K562 (cell line): ENCODE results near the gene ABCC11. TPM values are rescaled to one million over a fixed set of nuclear protein-coding genes. Genes with fewer than 3 reads are reported as not detected.

Experiments used
- ATAC-seq: fragments of 200-7000 bp; cut with Tn5 transposase; 3 replicates; pipeline ENCODE4 v1.9.1; 2020; ENCODE audit warnings: moderate library complexity
- BruUV-seq: library from RNA; stranded (reverse); fragments of 400-500 nt; replicated peaks from 2 replicates; lab custom pipeline; 2021; lab: Mats Ljungman, UMichigan
- CTCF ChIA-PET: fragments of 300-600 bp; formaldehyde crosslinking; extraction: SDS; loops from one replicate; lab custom pipeline; 2021; ENCODE audit warnings: low intra/inter-chr PET ratio; lab: Yijun Ruan, JAX
- POLR2A ChIA-PET: fragments of 300-600, 350-650 bp; sonication (Branson Sonifier 250); formaldehyde crosslinking; extraction: SDS; loops from one replicate; lab custom pipeline; 2021; ENCODE audit warnings: antibody characterized with exemption, inconsistent platforms; lab: Yijun Ruan, JAX
- DNase-seq, 4 experiments: peaks; one replicate each; pipeline versions ENCODE4 v3.0.0 to v3.0.0-alpha.2; 2011 to 2018; ENCODE audit warnings: low spot score in 3 of 4, mixed read lengths in 3 of 4; ENCODE audit errors: extremely low read depth in 1 of 4
- FAIRE-seq: peaks from 2 replicates; lab custom pipeline; 2011; peaks lifted over from hg19 to GRCh38; lab: Jason Lieb, UNC
- H2AFZ ChIP-seq: 2 replicates; pipeline ENCODE4 v1.6.0; 2011; ENCODE audit warnings: low read depth, low read length, control low read depth, inconsistent platforms
- H3K27ac ChIP-seq: fragments of 200-600 bp; 3 replicates; pipeline ENCODE4 v1.8.0; 2011; ENCODE audit warnings: low read depth, mild to moderate bottlenecking, control low read depth, inconsistent platforms, low read length, moderate library complexity, mixed read lengths; ENCODE audit errors: extremely low read depth
- H3K27me3 ChIP-seq, 2 experiments: fragments of 300-600 bp in 1 of 2; 2 replicates in 1 of 2; 3 replicates in 1 of 2; pipeline versions ENCODE4 v1.6.0 to v1.8.0; 2011; ENCODE audit warnings: inconsistent platforms in 2 of 2, low read length in 2 of 2, mild to moderate bottlenecking in 1 of 2, mixed read lengths in 1 of 2, moderate library complexity in 1 of 2; ENCODE audit not compliant: control insufficient read depth in 2 of 2, insufficient read depth in 2 of 2
- H3K36me3 ChIP-seq: fragments of 300-600 bp; 3 replicates; pipeline ENCODE4 v1.8.0; 2011; ENCODE audit warnings: mild to moderate bottlenecking, low read length, inconsistent platforms; ENCODE audit not compliant: control insufficient read depth, insufficient read depth
- H3K4me1 ChIP-seq, 2 experiments: fragments of 200-600 bp in 1 of 2; replicated peaks in 1 of 2; 2 replicates in 1 of 2; 3 replicates in 1 of 2; pipeline versions ENCODE4 v1.5.1 to v1.8.0; 2011; ENCODE audit warnings: inconsistent platforms in 2 of 2, low read length in 2 of 2, mild to moderate bottlenecking in 1 of 2, mixed read lengths in 1 of 2, moderate library complexity in 1 of 2; ENCODE audit not compliant: control insufficient read depth in 2 of 2, insufficient read depth in 2 of 2
- H3K4me2 ChIP-seq: 2 replicates; pipeline ENCODE4 v1.6.1; 2011; ENCODE audit warnings: low read length, control low read depth, inconsistent platforms, mixed read lengths; ENCODE audit not compliant: insufficient read depth
- H3K4me3 ChIP-seq: fragments of 200-600 bp; sonication (generic), shearing (Covaris generic); 2 replicates; pipeline ENCODE4 v1.5.1; 2016; ENCODE audit warnings: control low read depth, inconsistent platforms
- H3K79me2 ChIP-seq: fragments of 200-600 bp; 3 replicates; pipeline ENCODE4 v1.8.0; 2011; ENCODE audit warnings: low read length, inconsistent platforms; ENCODE audit not compliant: control insufficient read depth, insufficient read depth
- H3K9ac ChIP-seq, 2 experiments: 2 replicates each; pipeline versions ENCODE4 v1.6.0 to v1.6.1; 2011; ENCODE audit warnings: low read depth in 2 of 2, low read length in 2 of 2, control low read depth in 1 of 2, inconsistent platforms in 1 of 2, mild to moderate bottlenecking in 1 of 2, mixed read lengths in 1 of 2; ENCODE audit not compliant: insufficient read depth in 1 of 2
- H3K9me1 ChIP-seq: one replicate; pipeline ENCODE4 v1.6.0; 2011; ENCODE audit warnings: inconsistent platforms, mild to moderate bottlenecking, low read length, moderate library complexity; ENCODE audit not compliant: control insufficient read depth, insufficient read depth
- H3K9me3 ChIP-seq: replicated peaks from 2 replicates; pipeline ENCODE4 v1.5.1; 2011; ENCODE audit warnings: low read depth, low read length, inconsistent platforms; ENCODE audit not compliant: control insufficient read depth, insufficient read depth
- H4K20me1 ChIP-seq: replicated peaks from 2 replicates; pipeline ENCODE4 v1.6.1; 2011; ENCODE audit warnings: low read length, inconsistent platforms, mixed read lengths; ENCODE audit not compliant: control insufficient read depth, insufficient read depth
- AFF4 ChIP-seq: sonication (generic); formaldehyde crosslinking; IDR thresholded peaks from 2 replicates; pipeline ENCODE4 v1.8.0; 2023; ENCODE audit warnings: mild to moderate bottlenecking, missing genetic modification reagents
- ESRRB ChIP-seq: fragments of 250-450 bp; sonication (Bioruptor Pico); IDR thresholded peaks from 2 replicates; pipeline ENCODE4 v1.5.0; 2020; ENCODE audit warnings: mild to moderate bottlenecking, moderate library complexity, borderline replicate concordance
- HCFC1 ChIP-seq: IDR thresholded peaks from 2 replicates; pipeline ENCODE4 v1.6.1; 2012; ENCODE audit warnings: low read depth, low read length, improper control_type of control experiment
- MYNN ChIP-seq, 2 experiments: sonication (generic); formaldehyde crosslinking in 1 of 2; IDR thresholded peaks; 2 replicates each; pipeline versions ENCODE4 v1.5.0 to v1.6.1; 2016 to 2020; ENCODE audit warnings: antibody characterized with exemption in 1 of 2, missing genetic modification reagents in 1 of 2
- SLC30A9 ChIP-seq: fragments of 250-450 bp; sonication (Bioruptor Pico); IDR thresholded peaks from 2 replicates; pipeline ENCODE4 v1.8.0; 2022; ENCODE audit warnings: mild to moderate bottlenecking, moderate library complexity
- ZSCAN29 ChIP-seq: fragments of 450-650 bp; IDR thresholded peaks from 2 replicates; pipeline ENCODE4 v1.6.1; 2017
- WGBS: fragments of 100-300 bp; shearing (Covaris generic); methylation state at CpG from one replicate; pipeline ENCODE4 v1.1.6; 2016; ENCODE audit warnings: low coverage, mixed read lengths; ENCODE audit not compliant: insufficient coverage; ENCODE audit errors: missing lambda C conversion rate; 5-methylcytosine and 5-hydroxymethylcytosine counted together
- in situ Hi-C: fragments of 300-500 bp; cut with MboI; formaldehyde crosslinking; loops from 4 replicates; pipeline ENCODE4 v1.15.0; 2018; ENCODE audit warnings: inconsistent platforms, mixed read lengths
- intact Hi-C: fragments of 100-400 bp; cut with micrococcal nuclease; formaldehyde crosslinking; loops from 2 replicates; pipeline ENCODE4 v1.14.2; 2022
- polyA plus RNA-seq, 8 experiments: library from polyadenylated mRNA; depleted of rRNA in 4 of 8; stranded (reverse) in 5 of 8; unstranded in 3 of 8; fragments of >200 nt; fragmentation: Nextera tagmentation in 2 of 8; fragmentation: Illumina TruSeq in 1 of 8; extraction: Ambion mirVana in 2 of 8; extraction: Trizol in 1 of 8; gene quantifications; 2 replicates each; pipeline versions ENCODE4 v1.2.1 to v1.2.3, GENCODE V29; 2011 to 2014; ENCODE audit warnings: inconsistent platforms in 1 of 8, missing spikeins in 1 of 8
- total RNA-seq, 7 experiments: library from RNA; depleted of rRNA in 6 of 7; stranded (reverse); fragments of >200 nt in 6 of 7; fragmentation: Illumina TruSeq in 2 of 7; extraction: Trizol in 2 of 7; gene quantifications; 2 replicates each; pipeline versions ENCODE4 v1.2.1 to v1.2.3, GENCODE V29; 2011 to 2021; ENCODE audit warnings: low replicate concordance in 1 of 7
- TF ChIP-seq, protein P1 (sequence below), 2 experiments: fragments of 450-650 bp; IDR thresholded peaks; 2 replicates each; pipeline ENCODE4 v1.6.1; 2018; ENCODE audit warnings: mild to moderate bottlenecking in 2 of 2, low read depth in 1 of 2; ENCODE audit not compliant: partially characterized antibody in 2 of 2
- TF ChIP-seq, protein P2 (sequence below): fragments of 450-650 bp; formaldehyde crosslinking; IDR thresholded peaks from 2 replicates; pipeline ENCODE4 v1.4.0; 2020; ENCODE audit warnings: mild to moderate bottlenecking, moderate library complexity
- TF ChIP-seq, protein P3 (sequence below): IDR thresholded peaks from 2 replicates; pipeline ENCODE4 v1.6.1; 2011; ENCODE audit warnings: borderline replicate concordance, low read depth, mild to moderate bottlenecking, moderate library complexity, low read length; ENCODE audit not compliant: insufficient read depth, poor library complexity, severe bottlenecking

ABCC11 gene
- total and polyA plus RNA-seq, 9 of the 15 experiments (the other 6 are each of a cell fraction or from before 2014, with no cell fraction given), result 0.04 to 0.14 (median 0.04) TPM; not detected in 6

- Histone ChIP-seq H4K20me1 (no peaks in the 10 kb centered on the region), H3K27ac (no peak overlapping the region), H3K9ac (no peak overlapping the region), H2AFZ (no peak overlapping the region), H3K79me2 (no peaks in the 10 kb centered on the region), H3K9me3 (peaks cover 3% of the 10 kb centered on the region; the same call in 1 of the 2 replicates), H3K27me3 (peaks cover 2 to 14% of the 10 kb centered on the region in 2 experiments; a peak in 4 of 5 replicates), H3K9me1 (no peaks in the 10 kb centered on the region), H3K36me3 (no peaks in the 10 kb centered on the region), H3K4me3 (no peak overlapping the region), H3K4me2 (no peak overlapping the region), H3K4me1 (no peaks in the 10 kb centered on the region)
- POLR2A ChIA-PET, result interaction anchor here (0.9 kb wide), 1 partner anchor 10 kb away, joined by 3 read pairs; no protein-coding TSS in a partner anchor
- in situ Hi-C loops (no loop called here), intact Hi-C loops (loop anchor here (10.0 kb wide), 2 partner anchors 200 to 300 kb away; no protein-coding TSS in a partner anchor)
- DNase-seq, result no peak
- FAIRE-seq, result no peak
- 1% methylated on average over 6 of the region's 6 CpGs for WGBS
- no TSS peak for BruUV-seq
- CTCF ChIA-PET, result no interaction called here
- ATAC-seq, result no peak
- TF ChIP-seq, protein P1, sequence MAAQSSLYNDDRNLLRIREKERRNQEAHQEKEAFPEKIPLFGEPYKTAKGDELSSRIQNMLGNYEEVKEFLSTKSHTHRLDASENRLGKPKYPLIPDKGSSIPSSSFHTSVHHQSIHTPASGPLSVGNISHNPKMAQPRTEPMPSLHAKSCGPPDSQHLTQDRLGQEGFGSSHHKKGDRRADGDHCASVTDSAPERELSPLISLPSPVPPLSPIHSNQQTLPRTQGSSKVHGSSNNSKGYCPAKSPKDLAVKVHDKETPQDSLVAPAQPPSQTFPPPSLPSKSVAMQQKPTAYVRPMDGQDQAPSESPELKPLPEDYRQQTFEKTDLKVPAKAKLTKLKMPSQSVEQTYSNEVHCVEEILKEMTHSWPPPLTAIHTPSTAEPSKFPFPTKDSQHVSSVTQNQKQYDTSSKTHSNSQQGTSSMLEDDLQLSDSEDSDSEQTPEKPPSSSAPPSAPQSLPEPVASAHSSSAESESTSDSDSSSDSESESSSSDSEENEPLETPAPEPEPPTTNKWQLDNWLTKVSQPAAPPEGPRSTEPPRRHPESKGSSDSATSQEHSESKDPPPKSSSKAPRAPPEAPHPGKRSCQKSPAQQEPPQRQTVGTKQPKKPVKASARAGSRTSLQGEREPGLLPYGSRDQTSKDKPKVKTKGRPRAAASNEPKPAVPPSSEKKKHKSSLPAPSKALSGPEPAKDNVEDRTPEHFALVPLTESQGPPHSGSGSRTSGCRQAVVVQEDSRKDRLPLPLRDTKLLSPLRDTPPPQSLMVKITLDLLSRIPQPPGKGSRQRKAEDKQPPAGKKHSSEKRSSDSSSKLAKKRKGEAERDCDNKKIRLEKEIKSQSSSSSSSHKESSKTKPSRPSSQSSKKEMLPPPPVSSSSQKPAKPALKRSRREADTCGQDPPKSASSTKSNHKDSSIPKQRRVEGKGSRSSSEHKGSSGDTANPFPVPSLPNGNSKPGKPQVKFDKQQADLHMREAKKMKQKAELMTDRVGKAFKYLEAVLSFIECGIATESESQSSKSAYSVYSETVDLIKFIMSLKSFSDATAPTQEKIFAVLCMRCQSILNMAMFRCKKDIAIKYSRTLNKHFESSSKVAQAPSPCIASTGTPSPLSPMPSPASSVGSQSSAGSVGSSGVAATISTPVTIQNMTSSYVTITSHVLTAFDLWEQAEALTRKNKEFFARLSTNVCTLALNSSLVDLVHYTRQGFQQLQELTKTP (IDR thresholded peaks at IDR 0.05; ENCODE audit: low read depth in 1 of 2, partially characterized antibody in 2 of 2), result no peak
- TF ChIP-seq, protein P2, sequence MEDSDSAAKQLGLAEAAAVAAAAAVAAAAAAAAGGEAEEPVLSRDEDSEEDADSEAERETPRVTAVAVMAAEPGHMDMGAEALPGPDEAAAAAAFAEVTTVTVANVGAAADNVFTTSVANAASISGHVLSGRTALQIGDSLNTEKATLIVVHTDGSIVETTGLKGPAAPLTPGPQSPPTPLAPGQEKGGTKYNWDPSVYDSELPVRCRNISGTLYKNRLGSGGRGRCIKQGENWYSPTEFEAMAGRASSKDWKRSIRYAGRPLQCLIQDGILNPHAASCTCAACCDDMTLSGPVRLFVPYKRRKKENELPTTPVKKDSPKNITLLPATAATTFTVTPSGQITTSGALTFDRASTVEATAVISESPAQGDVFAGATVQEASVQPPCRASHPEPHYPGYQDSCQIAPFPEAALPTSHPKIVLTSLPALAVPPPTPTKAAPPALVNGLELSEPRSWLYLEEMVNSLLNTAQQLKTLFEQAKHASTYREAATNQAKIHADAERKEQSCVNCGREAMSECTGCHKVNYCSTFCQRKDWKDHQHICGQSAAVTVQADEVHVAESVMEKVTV (CRISPR knock-in tag), result no peak
- TF ChIP-seq ESRRB (CRISPR knock-in tag) (no peak), AFF4 (CRISPR knock-in tag) (no peak), SLC30A9 (CRISPR knock-in tag) (no peak), HCFC1 (no peak), MYNN (IDR thresholded peaks at IDR 0.05) (no peak), MYNN (CRISPR knock-in tag; IDR thresholded peaks at IDR 0.05) (no peak), ZSCAN29 (no peak)
- TF ChIP-seq, protein P3, sequence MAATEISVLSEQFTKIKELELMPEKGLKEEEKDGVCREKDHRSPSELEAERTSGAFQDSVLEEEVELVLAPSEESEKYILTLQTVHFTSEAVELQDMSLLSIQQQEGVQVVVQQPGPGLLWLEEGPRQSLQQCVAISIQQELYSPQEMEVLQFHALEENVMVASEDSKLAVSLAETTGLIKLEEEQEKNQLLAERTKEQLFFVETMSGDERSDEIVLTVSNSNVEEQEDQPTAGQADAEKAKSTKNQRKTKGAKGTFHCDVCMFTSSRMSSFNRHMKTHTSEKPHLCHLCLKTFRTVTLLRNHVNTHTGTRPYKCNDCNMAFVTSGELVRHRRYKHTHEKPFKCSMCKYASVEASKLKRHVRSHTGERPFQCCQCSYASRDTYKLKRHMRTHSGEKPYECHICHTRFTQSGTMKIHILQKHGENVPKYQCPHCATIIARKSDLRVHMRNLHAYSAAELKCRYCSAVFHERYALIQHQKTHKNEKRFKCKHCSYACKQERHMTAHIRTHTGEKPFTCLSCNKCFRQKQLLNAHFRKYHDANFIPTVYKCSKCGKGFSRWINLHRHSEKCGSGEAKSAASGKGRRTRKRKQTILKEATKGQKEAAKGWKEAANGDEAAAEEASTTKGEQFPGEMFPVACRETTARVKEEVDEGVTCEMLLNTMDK, result no peak
These were observed 12.2 kb downstream of the ABCC11 start for GRCh38 chr16:48235058-48235555.
